Measurements from ENCODE around the gene PIGX. TPM values are rescaled to one million over a fixed set of nuclear protein-coding genes. Genes with fewer than 3 reads are reported as not detected.
A peak's percentile ranks its signal among the peaks of the same experiment; 100 is the strongest.

PIGX gene
- polyA plus RNA-seq, 3 donors, result 26.9 to 31.7 (median 28.6) TPM

DNA sequence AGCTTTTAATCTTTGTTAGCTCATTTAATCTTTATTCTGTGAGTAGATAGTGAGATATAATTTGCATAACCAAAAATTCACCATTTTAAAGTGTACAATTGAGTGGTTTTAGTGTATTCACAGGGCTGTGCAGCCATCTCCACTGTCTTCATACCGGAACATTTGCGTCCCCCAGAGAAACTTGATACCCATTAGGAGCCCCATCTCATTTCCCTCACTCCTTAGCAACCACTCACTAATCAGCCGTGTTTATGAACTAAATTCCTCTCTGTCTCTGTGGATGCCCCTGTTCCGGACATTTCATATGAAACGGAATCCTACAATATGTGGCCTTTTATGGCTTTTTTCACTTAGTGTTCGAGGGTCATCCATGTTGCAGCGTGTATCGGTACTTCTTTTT is 65.7 kb downstream of the PIGX start:
- DNase-seq (ENCODE audit: extremely low read depth in 1 of 11, low read depth in 9 of 11, low spot score in 4 of 11), result peak in 2 of 11 donors; percentile 28 to 31

DNA sequence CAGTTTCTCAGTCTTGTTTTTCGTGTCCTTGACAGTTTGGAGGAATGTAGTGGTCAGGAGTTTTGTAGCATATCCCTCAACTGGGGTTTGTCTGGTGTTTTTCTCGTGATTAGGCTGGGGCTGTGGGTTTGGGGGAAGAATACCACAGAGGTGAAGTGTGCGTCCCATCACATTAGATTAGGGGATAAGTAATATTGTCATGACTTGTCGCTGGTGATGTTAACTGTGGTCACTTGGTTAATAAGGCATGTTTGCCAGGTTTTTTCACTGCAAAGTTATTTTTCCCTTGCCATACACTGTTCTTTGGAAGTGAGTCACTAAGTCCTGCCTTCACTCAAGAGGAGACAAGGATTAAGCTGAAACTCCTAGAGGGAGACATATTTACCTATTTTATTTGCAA is 66.6 kb downstream of the PIGX start:
- DNase-seq (ENCODE audit: extremely low read depth in 1 of 11, low read depth in 9 of 11, low spot score in 4 of 11), result no peak

DNA sequence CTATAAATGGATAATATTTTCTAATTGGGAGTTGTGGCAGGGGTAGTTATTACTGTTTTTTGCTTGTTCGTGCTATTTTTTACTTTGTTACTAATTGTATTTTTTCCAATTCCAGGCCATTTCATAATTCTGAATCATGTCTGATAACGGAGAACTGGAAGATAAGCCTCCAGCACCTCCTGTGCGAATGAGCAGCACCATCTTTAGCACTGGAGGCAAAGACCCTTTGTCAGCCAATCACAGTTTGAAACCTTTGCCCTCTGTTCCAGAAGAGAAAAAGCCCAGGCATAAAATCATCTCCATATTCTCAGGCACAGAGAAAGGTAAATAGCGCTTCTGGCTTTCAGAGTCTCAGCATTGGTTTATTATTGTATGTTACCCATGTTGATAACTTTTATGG is 70.3 kb downstream of the PIGX start:
- DNase-seq (ENCODE audit: extremely low read depth in 1 of 11, low read depth in 9 of 11, low spot score in 4 of 11), result no peak

Other genes starting within 250 kb of the PIGX start
- 10 to 100 TPM; 15.7 to 16.7 (median 16.6) TPM for gene RNF168, start 208.6 kb upstream of the PIGX start, polyA plus RNA-seq (ENCODE audit: insufficient read length in 3 of 3)
- not detected for gene SMCO1, start 197.0 kb upstream of the PIGX start, polyA plus RNA-seq (ENCODE audit: insufficient read length in 3 of 3)
- 10 to 100 TPM; 15.2 to 19.4 (median 17.2) TPM for gene WDR53, start 143.8 kb upstream of the PIGX start, polyA plus RNA-seq (ENCODE audit: insufficient read length in 3 of 3)
- gene FBXO45, start 143.7 kb upstream of the PIGX start, polyA plus RNA-seq (ENCODE audit: insufficient read length in 3 of 3), result 10 to 100 TPM; 12.4 to 18.3 (median 15.4) TPM
- gene NRROS, start 72.7 kb upstream of the PIGX start, polyA plus RNA-seq (ENCODE audit: insufficient read length in 3 of 3), result 1 to 10 TPM; 3.0 to 4.5 (median 3.2) TPM
- 1 to 10 TPM; 4.4 to 5.7 (median 4.7) TPM for gene CEP19, start 127 bp upstream of the PIGX start, polyA plus RNA-seq (ENCODE audit: insufficient read length in 3 of 3)
- 10 to 100 TPM; 60.8 to 88.7 (median 82.6) TPM for gene PAK2, start 27.5 kb downstream of the PIGX start, polyA plus RNA-seq (ENCODE audit: insufficient read length in 3 of 3)
- gene SENP5, start 155.5 kb downstream of the PIGX start, polyA plus RNA-seq (ENCODE audit: insufficient read length in 3 of 3), result 10 to 100 TPM; 20.4 to 32.4 (median 22.5) TPM
- 100 to 1,000 TPM in 1 of 3 donors, 10 to 100 TPM in 2; 95.3 to 117 (median 95.7) TPM for gene NCBP2, start 230.2 kb downstream of the PIGX start, polyA plus RNA-seq (ENCODE audit: insufficient read length in 3 of 3)